K562 (cell line): ENCODE measurements around the gene NPC1L1. TPM values are rescaled to one million over a fixed set of nuclear protein-coding genes. Genes with fewer than 3 reads are reported as not detected.

Experiments used
- CEBPB ChIP-seq: fragments of 450-650 bp; IDR thresholded peaks from 2 replicates; pipeline ENCODE4 v1.6.1; 2016; ENCODE audit warnings: missing genetic modification characterization, missing compliant biosample characterization
- CEBPG ChIP-seq, 3 experiments: fragments of 200-800 bp in 1 of 3; sonication (Bioruptor generic) in 1 of 3; sonication (generic) in 1 of 3; formaldehyde crosslinking in 1 of 3; IDR thresholded peaks in 2 of 3; conservative IDR thresholded peaks in 1 of 3; 2 replicates each; pipeline versions ENCODE4 v1.6.1 to v1.8.0; 2016 to 2022; ENCODE audit warnings: missing compliant biosample characterization in 2 of 3, missing genetic modification characterization in 2 of 3, mild to moderate bottlenecking in 1 of 3, missing genetic modification reagents in 1 of 3
- ETV6 ChIP-seq, 3 experiments: fragments of 150-350 bp in 1 of 3; sonication (generic) in 1 of 3; formaldehyde crosslinking in 1 of 3; IDR thresholded peaks; 2 replicates each; pipeline versions ENCODE4 v1.6.1 to v1.8.0; 2014 to 2022; ENCODE audit warnings: borderline replicate concordance in 2 of 3, low read depth in 2 of 3, antibody characterized with exemption in 1 of 3, low read length in 1 of 3, mild to moderate bottlenecking in 1 of 3, missing genetic modification reagents in 1 of 3
- GTF3C2 ChIP-seq: IDR thresholded peaks from 3 replicates; pipeline ENCODE4 v1.6.1; 2011; ENCODE audit warnings: borderline replicate concordance, mild to moderate bottlenecking, moderate library complexity; ENCODE audit not compliant: insufficient read length; ENCODE audit errors: extremely low read depth
- HDAC6 ChIP-seq: IDR thresholded peaks from 2 replicates; pipeline ENCODE4 v1.6.1; 2012; ENCODE audit warnings: low read depth, mild to moderate bottlenecking, control low read depth, inconsistent platforms, low read length, moderate library complexity
- MTF1 ChIP-seq: fragments of 250-450 bp; sonication (Bioruptor Pico); IDR thresholded peaks from 2 replicates; pipeline ENCODE4 v1.9.0; 2021; ENCODE audit warnings: moderate library complexity, mild to moderate bottlenecking, inconsistent platforms, borderline replicate concordance
- NFE2L1 ChIP-seq: fragments of 450-650 bp; IDR thresholded peaks from 2 replicates; pipeline ENCODE4 v1.6.1; 2016; ENCODE audit warnings: missing genetic modification characterization, low read depth, mild to moderate bottlenecking, missing compliant biosample characterization, moderate library complexity, borderline replicate concordance
- NR0B1 ChIP-seq: fragments of 450-650 bp; IDR thresholded peaks from one replicate; pipeline ENCODE4 v1.6.1; 2018; ENCODE audit warnings: mild to moderate bottlenecking, moderate library complexity; ENCODE audit not compliant: partially characterized antibody
- TBP ChIP-seq: optimal IDR thresholded peaks from 2 replicates; pipeline ENCODE3; 2011; ENCODE audit warnings: low read depth, low read length, improper control_type of control experiment
- TFAP4 ChIP-seq: sonication (generic); formaldehyde crosslinking; IDR thresholded peaks from 2 replicates; pipeline ENCODE4 v1.8.0; 2022; ENCODE audit warnings: missing genetic modification reagents, mild to moderate bottlenecking, moderate library complexity, borderline replicate concordance
- XRCC5 ChIP-seq: fragments of 200-400 bp; formaldehyde crosslinking; IDR thresholded peaks from 2 replicates; pipeline ENCODE4 v1.6.1; 2017; ENCODE audit warnings: low read depth, mild to moderate bottlenecking, low read length
- ZNF174 ChIP-seq: fragments of 250-450 bp; sonication (Bioruptor Pico); IDR thresholded peaks from 2 replicates; pipeline ENCODE4 v1.4.0; 2020; ENCODE audit warnings: mild to moderate bottlenecking
- ZNF668 ChIP-seq: fragments of 250-450 bp; sonication (Bioruptor Pico); IDR thresholded peaks from 2 replicates; pipeline ENCODE4 v1.8.0; 2022; ENCODE audit warnings: mild to moderate bottlenecking, inconsistent platforms
- polyA plus RNA-seq, 8 experiments: library from polyadenylated mRNA; depleted of rRNA in 4 of 8; stranded (reverse) in 5 of 8; unstranded in 3 of 8; fragments of >200 nt; fragmentation: Nextera tagmentation in 2 of 8; fragmentation: Illumina TruSeq in 1 of 8; extraction: Ambion mirVana in 2 of 8; extraction: Trizol in 1 of 8; gene quantifications; 2 replicates each; pipeline versions ENCODE4 v1.2.1 to v1.2.3, GENCODE V29; 2011 to 2014; ENCODE audit warnings: inconsistent platforms in 1 of 8, missing spikeins in 1 of 8
- total RNA-seq, 7 experiments: library from RNA; depleted of rRNA in 6 of 7; stranded (reverse); fragments of >200 nt in 6 of 7; fragmentation: Illumina TruSeq in 2 of 7; extraction: Trizol in 2 of 7; gene quantifications; 2 replicates each; pipeline versions ENCODE4 v1.2.1 to v1.2.3, GENCODE V29; 2011 to 2021; ENCODE audit warnings: low replicate concordance in 1 of 7

NPC1L1 gene
- total and polyA plus RNA-seq, 9 of the 15 experiments (the other 6 are each of a cell fraction or from before 2014, with no cell fraction given): 0.01 to 0.18 (median 0.07) TPM; not detected in 4

- no peak for TF ChIP-seq HDAC6
- peak; percentile 88 for TF ChIP-seq TFAP4
- no peak for TF ChIP-seq NFE2L1 (tag)
- peak; percentile 23; the same call in 1 of the 2 replicates for TF ChIP-seq ZNF668 (CRISPR knock-in tag)
- TF ChIP-seq GTF3C2: no peak
- no peak for TF ChIP-seq ZNF174 (CRISPR knock-in tag)
- TF ChIP-seq NR0B1: no peak
- peak; percentile 78 for TF ChIP-seq TBP
- TF ChIP-seq MTF1 (CRISPR knock-in tag): no peak
- TF ChIP-seq ETV6 (IDR thresholded peaks at IDR 0.05; ENCODE audit: borderline replicate concordance in 1 of 2, low read depth in 2 of 2, low read length in 1 of 2): no peak
- TF ChIP-seq ETV6 (CRISPR knock-in tag; IDR thresholded peaks at IDR 0.05; ENCODE audit: borderline replicate concordance): no peak
- peak; percentile 48; the same call in 1 of the 2 replicates for TF ChIP-seq CEBPG (CRISPR knock-in tag; IDR thresholded peaks at IDR 0.05)
- TF ChIP-seq CEBPG (tag; conservative IDR thresholded peaks at IDR 0.05 in 1 of 2, IDR thresholded peaks at IDR 0.05 in 1 of 2): peak; percentile 59 to 85; a peak in 3 of 4 replicates
- peak; percentile 90 for TF ChIP-seq XRCC5
- TF ChIP-seq CEBPB: peak; percentile 80
Observed at GRCh38 chr7:44490351-44491200, 50.6 kb downstream of the NPC1L1 start, which contains the start of gene NUDCD3 (continued).
